Left ventricle myocardium inferior (tissue), 1 donor: ENCODE measurements around the gene METAP2. TPM values are rescaled to one million over a fixed set of nuclear protein-coding genes. Genes with fewer than 3 reads are reported as not detected.

Experiments
- DNase-seq: peaks from one replicate; pipeline ENCODE4 v3.0.0-alpha.2; 2020
- H3K27ac ChIP-seq: fragments of 200-600 bp; replicated peaks from 2 replicates; pipeline ENCODE4 v1.8.0; 2021
- H3K27me3 ChIP-seq: fragments of 200-600 bp; 2 replicates; pipeline ENCODE4 v1.8.0; 2021; ENCODE audit warnings: low read depth
- H3K36me3 ChIP-seq: fragments of 200-600 bp; 2 replicates; pipeline ENCODE4 v1.8.0; 2021
- H3K4me1 ChIP-seq: fragments of 200-600 bp; 2 replicates; pipeline ENCODE4 v1.8.0; 2021
- H3K4me3 ChIP-seq: fragments of 200-600 bp; 2 replicates; pipeline ENCODE4 v1.8.0; 2021; ENCODE audit warnings: mild to moderate bottlenecking, moderate library complexity
- H3K9me3 ChIP-seq: fragments of 200-600 bp; replicated peaks from 2 replicates; pipeline ENCODE4 v1.8.0; 2021
- intact Hi-C: fragments of 100-400 bp; cut with micrococcal nuclease; formaldehyde crosslinking; loops from one replicate; pipeline ENCODE4 v1.11.0; 2022
- total RNA-seq: library from RNA; stranded (reverse); fragmentation: NEBNext Ultra II Directional; extraction: Animal tissue kit (Norgen Biotek cat#: 25700); gene quantifications from one replicate; pipeline ENCODE4 v1.2.1, GENCODE V29; 2021
- TF ChIP-seq, protein P1 (sequence below): fragments of 200-600 bp; IDR thresholded peaks from 2 replicates; pipeline ENCODE4 v1.8.0; 2021; ENCODE audit warnings: antibody characterized with exemption, mild to moderate bottlenecking, borderline replicate concordance
- donor health status: DM: no; HTN: yes; CAD: no; lungs with severe emphysema.

METAP2 gene
- total RNA-seq, 1 donor from 2014 or later, result 50.6 TPM

DNA sequence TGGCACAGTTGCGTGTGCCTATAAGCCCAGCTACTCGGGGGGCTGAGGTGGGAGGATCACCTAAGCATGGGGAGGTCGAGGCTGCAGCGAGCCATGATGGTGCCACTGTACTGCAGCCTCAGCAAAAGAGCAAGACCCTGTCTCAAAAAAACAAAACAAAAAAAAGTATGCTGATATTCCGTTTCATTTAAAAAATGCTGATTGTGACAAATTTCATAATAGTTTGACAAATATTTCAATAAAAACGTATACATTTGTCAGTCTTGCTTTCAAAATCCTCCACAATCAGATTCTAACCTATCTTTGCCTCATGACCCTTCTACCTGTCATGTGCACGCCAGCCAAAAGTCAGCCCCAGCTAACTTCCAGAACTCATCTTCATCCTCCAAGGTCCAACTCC lies 67.5 kb downstream of the METAP2 start:
- TF ChIP-seq, protein P1, sequence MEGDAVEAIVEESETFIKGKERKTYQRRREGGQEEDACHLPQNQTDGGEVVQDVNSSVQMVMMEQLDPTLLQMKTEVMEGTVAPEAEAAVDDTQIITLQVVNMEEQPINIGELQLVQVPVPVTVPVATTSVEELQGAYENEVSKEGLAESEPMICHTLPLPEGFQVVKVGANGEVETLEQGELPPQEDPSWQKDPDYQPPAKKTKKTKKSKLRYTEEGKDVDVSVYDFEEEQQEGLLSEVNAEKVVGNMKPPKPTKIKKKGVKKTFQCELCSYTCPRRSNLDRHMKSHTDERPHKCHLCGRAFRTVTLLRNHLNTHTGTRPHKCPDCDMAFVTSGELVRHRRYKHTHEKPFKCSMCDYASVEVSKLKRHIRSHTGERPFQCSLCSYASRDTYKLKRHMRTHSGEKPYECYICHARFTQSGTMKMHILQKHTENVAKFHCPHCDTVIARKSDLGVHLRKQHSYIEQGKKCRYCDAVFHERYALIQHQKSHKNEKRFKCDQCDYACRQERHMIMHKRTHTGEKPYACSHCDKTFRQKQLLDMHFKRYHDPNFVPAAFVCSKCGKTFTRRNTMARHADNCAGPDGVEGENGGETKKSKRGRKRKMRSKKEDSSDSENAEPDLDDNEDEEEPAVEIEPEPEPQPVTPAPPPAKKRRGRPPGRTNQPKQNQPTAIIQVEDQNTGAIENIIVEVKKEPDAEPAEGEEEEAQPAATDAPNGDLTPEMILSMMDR, result no peak
- no peak overlapping the region for H3K4me3 ChIP-seq
- no peak for DNase-seq
- no peak overlapping the region for H3K27ac ChIP-seq
- H3K4me1 ChIP-seq, result no peaks in the 10 kb centered on the region
- H3K36me3 ChIP-seq, result no peaks in the 10 kb centered on the region
- no peaks in the 10 kb centered on the region for H3K9me3 ChIP-seq
- intact Hi-C loops, result no loop called here
- no peaks in the 10 kb centered on the region for H3K27me3 ChIP-seq

DNA sequence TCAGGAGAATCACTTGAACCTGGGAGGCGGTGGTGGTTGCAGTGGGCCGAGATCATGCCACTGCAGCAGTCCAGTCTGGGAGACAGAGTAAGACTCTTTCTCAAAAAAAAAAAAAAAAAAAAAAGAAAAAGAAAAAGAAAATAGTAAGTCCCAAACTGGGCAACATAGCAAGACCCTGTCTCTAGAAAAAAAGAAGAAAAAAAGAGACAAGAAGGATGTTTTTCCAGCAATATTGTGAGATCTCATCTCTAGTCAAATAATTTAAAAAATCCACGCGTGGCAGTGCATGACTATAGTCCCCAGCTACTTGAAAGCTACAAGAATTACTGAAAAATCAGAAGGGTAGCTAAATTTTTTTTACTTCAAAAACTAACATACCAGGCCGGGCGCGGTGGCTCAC lies 69.4 kb downstream of the METAP2 start:
- intact Hi-C loops, result no loop called here
- H3K27ac ChIP-seq, result no peak overlapping the region
- TF ChIP-seq, protein P1, result no peak

DNA sequence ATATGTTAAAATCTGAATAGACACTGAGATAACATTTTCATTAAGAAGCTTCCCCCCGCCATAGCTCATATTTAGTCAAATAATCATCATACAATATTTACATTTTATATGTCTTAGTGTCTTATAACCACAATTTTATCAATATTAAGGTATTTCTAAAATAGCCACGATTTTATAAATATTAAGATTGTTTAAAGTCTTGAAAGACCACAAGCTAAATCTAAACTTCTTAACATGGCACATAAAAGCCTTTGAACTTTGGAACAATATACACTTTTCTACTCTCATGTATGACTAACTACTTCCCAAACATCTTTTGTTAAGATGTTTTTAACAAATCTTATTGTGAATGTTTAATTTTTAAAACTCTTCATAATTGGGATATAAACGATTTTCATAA lies 70.8 kb downstream of the METAP2 start:
- TF ChIP-seq, protein P1, result no peak
- intact Hi-C loops, result no loop called here
- Histone ChIP-seq H3K9me3 (peaks cover 7% of the 10 kb centered on the region), H3K27me3 (peaks cover 14% of the 10 kb centered on the region), H3K36me3 (no peaks in the 10 kb centered on the region), H3K4me1 (peaks cover 19% of the 10 kb centered on the region), H3K4me3 (no peak overlapping the region), H3K27ac (no peak overlapping the region)
- no peak for DNase-seq

More for the DNA sequence above, 69.4 kb downstream of the METAP2 start:
- no peak for DNase-seq
- H3K9me3 ChIP-seq, result no peaks in the 10 kb centered on the region
- peaks cover 10% of the 10 kb centered on the region for H3K4me1 ChIP-seq
- no peak overlapping the region for H3K4me3 ChIP-seq
- peaks cover 5% of the 10 kb centered on the region for H3K27me3 ChIP-seq
- no peaks in the 10 kb centered on the region for H3K36me3 ChIP-seq

DNA sequence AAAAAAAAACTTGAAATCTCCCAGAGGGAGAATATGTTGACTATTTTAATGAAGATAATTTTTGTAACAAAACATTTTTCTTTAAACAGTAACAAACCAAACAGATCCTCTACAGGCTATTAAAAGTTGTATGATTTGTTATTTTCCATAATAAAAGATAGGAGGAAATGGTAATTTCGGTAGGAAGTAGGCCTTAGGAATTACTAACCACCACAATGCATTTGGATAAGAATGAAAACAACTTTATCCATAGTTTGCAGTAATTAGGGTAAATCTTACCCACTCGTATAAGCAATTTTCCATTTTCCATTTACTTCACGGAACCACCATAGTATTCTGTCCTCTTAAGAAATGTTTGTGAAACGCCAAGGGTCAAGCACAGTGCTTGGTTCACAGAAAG lies 71.4 kb downstream of the METAP2 start:
- DNase-seq, result no peak
- TF ChIP-seq, protein P1, result no peak
- Histone ChIP-seq H3K27me3 (peaks cover 14% of the 10 kb centered on the region), H3K9me3 (peaks cover 7% of the 10 kb centered on the region), H3K4me3 (no peak overlapping the region), H3K4me1 (peaks cover 19% of the 10 kb centered on the region), H3K27ac (no peak overlapping the region), H3K36me3 (no peaks in the 10 kb centered on the region)
- intact Hi-C loops, result no loop called here

DNA sequence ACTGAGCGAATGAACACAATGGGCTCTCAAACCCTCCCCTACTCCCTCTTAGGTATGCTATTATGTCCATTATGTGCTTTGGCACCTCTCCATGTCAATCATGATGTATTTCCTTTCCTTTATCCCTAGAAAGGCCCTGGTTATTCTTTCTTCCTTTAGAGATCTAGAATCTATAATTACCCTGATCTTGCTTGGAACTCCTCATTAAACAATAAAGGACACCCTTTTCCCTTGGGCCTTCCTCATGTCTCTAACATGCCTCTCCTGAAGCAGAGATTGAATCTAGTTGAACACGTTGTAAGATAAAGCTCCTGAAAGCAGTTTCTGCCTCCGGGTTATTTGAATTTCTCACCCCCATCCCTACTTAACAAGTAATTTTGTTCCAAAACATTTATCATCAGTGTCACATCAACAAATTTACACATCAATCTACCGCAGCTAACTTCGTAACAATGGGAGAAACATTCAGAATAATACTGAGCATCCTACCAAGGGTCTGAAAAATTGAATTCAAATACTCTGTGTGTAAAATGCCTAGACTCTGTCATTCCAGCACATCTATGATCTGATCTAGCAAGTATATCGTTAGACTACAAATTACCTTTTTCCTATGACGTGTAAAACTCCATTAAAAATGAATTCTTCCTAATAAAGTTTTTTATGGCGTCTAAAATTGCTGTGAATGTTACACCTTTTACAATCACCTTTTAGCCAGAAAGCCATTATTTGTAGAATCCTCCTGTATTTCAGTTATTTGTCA lies 72.0 kb downstream of the METAP2 start:
- intact Hi-C loops, result no loop called here
- Histone ChIP-seq H3K27ac (no peak overlapping the region), H3K4me1 (peaks cover 19% of the 10 kb centered on the region), H3K27me3 (peaks cover 14% of the 10 kb centered on the region), H3K9me3 (peaks cover 7% of the 10 kb centered on the region), H3K36me3 (no peaks in the 10 kb centered on the region), H3K4me3 (no peak overlapping the region)
- DNase-seq, result no peak
- TF ChIP-seq, protein P1, result no peak
